Osteoblast (primary cell): Measurements from ENCODE around the gene TYMS. TPM values are rescaled to one million over a fixed set of nuclear protein-coding genes. Genes with fewer than 3 reads are reported as not detected.
"Not testable (repeated sequence)": the region's sequence is repeated elsewhere in the genome, so short reads cannot be mapped to it uniquely, and the experiment has no call there.

ENCODE experiments used
- DNase-seq: peaks from one replicate; pipeline ENCODE4 v3.0.0; 2011; ENCODE audit warnings: low spot score, mixed read lengths; ENCODE audit not compliant: insufficient read length; ENCODE audit errors: missing footprints
- H2AFZ ChIP-seq: 2 replicates; pipeline ENCODE4 v1.6.0; 2011; ENCODE audit warnings: mild to moderate bottlenecking, low read length
- H3K27ac ChIP-seq: 2 replicates; pipeline ENCODE4 v1.5.1; 2011; ENCODE audit warnings: mild to moderate bottlenecking, low read depth, low read length, moderate library complexity
- H3K27me3 ChIP-seq: 2 replicates; pipeline ENCODE4 v1.6.0; 2012; ENCODE audit warnings: mild to moderate bottlenecking, control low read depth, inconsistent platforms, low read length, moderate library complexity; ENCODE audit not compliant: insufficient read depth
- H3K36me3 ChIP-seq: 2 replicates; pipeline ENCODE4 v1.5.1; 2011; ENCODE audit warnings: mild to moderate bottlenecking, low read length, control low read depth, moderate library complexity; ENCODE audit not compliant: insufficient read depth
- H3K4me1 ChIP-seq: 2 replicates; pipeline ENCODE4 v1.5.1; 2011; ENCODE audit warnings: mild to moderate bottlenecking, low read length, control low read depth, moderate library complexity; ENCODE audit not compliant: insufficient read depth
- H3K4me2 ChIP-seq: 2 replicates; pipeline ENCODE4 v1.6.0; 2011; ENCODE audit warnings: mild to moderate bottlenecking, low read length; ENCODE audit not compliant: insufficient read depth
- H3K4me3 ChIP-seq: fragments of 200-600 bp; sonication (generic); 3 replicates; pipeline ENCODE4 v1.5.1; 2012; ENCODE audit warnings: mild to moderate bottlenecking, low read length, inconsistent platforms; ENCODE audit not compliant: insufficient read depth
- H3K79me2 ChIP-seq: 2 replicates; pipeline ENCODE4 v1.6.0; 2012; ENCODE audit warnings: mild to moderate bottlenecking, low read length, control low read depth, inconsistent platforms; ENCODE audit not compliant: insufficient read depth
- H3K9me3 ChIP-seq: 2 replicates; pipeline ENCODE4 v1.5.1; 2011; ENCODE audit warnings: low read depth, low read length, control low read depth
- H4K20me1 ChIP-seq: 2 replicates; pipeline ENCODE4 v1.6.0; 2012; ENCODE audit warnings: mild to moderate bottlenecking, low read length, control low read depth; ENCODE audit not compliant: insufficient read depth
- total RNA-seq: library from RNA; depleted of rRNA; stranded (reverse); fragments of >200 nt; gene quantifications from 2 replicates; pipeline ENCODE4 v1.2.3, GENCODE V29; 2012
- TF ChIP-seq, protein P1 (sequence below): IDR thresholded peaks from 2 replicates; pipeline ENCODE4 v1.5.1; 2011; ENCODE audit warnings: mild to moderate bottlenecking, low read depth, low read length, moderate library complexity; ENCODE audit errors: extremely low read depth

TYMS gene
- total RNA-seq, 1 donor, result 4.7 TPM

DNA sequence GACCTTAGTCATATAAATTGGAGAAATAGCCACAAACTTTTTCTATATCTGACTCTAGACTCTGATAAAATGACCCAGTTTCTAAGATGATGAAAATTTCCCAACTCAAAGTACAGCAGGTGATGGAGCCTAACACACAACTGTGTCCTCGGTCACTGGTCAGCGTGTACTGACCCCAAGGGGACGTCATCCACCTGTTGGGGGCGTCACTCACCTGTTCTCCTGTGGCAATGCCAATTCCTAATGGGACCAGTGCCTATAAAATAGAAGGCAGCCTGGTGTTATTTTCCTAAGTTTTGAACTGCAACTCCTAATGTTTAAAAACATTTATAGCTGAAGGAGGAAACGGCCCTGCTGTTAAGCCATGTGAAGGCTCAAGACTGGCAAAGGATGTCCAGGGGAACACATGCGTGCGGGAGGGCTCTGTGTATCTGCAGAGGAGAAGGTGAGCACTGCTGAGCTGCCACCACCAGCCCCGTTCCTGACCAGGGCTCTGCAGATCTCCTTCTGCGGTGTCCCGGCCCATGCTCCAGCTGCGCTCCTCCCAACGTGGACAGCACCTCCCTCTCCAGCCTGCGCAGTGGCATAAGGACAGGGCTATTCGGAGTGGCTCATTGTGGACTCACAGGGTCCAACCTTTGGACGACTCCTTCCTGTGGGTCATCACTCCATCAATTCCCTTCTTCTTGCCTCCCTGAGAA, 21.2 kb downstream of the TYMS start:
- Histone ChIP-seq H3K4me3 (no peak overlapping the region), H3K36me3 (peaks cover 66% of the 10 kb centered on the region), H3K27me3 (no peaks in the 10 kb centered on the region), H3K4me1 (peaks cover 4% of the 10 kb centered on the region), H4K20me1 (no peaks in the 10 kb centered on the region), H3K9me3 (no peaks in the 10 kb centered on the region), H3K4me2 (no peak overlapping the region), H3K79me2 (no peaks in the 10 kb centered on the region), H2AFZ (no peak overlapping the region), H3K27ac (no peak overlapping the region)
- TF ChIP-seq, protein P1, sequence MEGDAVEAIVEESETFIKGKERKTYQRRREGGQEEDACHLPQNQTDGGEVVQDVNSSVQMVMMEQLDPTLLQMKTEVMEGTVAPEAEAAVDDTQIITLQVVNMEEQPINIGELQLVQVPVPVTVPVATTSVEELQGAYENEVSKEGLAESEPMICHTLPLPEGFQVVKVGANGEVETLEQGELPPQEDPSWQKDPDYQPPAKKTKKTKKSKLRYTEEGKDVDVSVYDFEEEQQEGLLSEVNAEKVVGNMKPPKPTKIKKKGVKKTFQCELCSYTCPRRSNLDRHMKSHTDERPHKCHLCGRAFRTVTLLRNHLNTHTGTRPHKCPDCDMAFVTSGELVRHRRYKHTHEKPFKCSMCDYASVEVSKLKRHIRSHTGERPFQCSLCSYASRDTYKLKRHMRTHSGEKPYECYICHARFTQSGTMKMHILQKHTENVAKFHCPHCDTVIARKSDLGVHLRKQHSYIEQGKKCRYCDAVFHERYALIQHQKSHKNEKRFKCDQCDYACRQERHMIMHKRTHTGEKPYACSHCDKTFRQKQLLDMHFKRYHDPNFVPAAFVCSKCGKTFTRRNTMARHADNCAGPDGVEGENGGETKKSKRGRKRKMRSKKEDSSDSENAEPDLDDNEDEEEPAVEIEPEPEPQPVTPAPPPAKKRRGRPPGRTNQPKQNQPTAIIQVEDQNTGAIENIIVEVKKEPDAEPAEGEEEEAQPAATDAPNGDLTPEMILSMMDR, result no peak
- DNase-seq, result no peak

DNA sequence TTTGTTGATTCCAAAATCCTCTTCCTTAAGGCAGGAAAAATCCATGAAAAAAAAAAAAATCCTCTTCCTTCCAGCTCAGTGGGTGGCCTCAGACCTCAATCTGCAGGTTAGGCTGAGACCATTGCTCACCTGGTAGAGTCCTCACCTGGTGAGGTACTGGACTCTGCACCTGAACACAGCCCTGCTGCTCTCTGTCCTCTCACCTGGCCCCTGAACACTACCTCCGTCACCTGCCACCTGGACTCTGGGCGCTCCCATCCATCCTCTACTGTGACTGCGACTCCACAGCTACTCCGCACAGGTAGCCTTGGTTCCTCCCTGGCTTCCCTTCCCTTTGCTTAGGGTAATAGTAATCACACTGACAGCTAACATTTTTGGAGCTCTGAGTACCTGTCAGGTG, 22.1 kb downstream of the TYMS start:
- no peaks in the 10 kb centered on the region for H3K27me3 ChIP-seq
- H2AFZ ChIP-seq, result no peak overlapping the region
- H3K9me3 ChIP-seq, result no peaks in the 10 kb centered on the region
- no peak overlapping the region for H3K4me3 ChIP-seq
- peaks cover 59% of the 10 kb centered on the region for H3K36me3 ChIP-seq
- no peak overlapping the region for H3K27ac ChIP-seq
- DNase-seq, result no peak
- no peaks in the 10 kb centered on the region for H3K79me2 ChIP-seq
- H4K20me1 ChIP-seq, result no peaks in the 10 kb centered on the region
- no peak overlapping the region for H3K4me2 ChIP-seq
- peaks cover 4% of the 10 kb centered on the region for H3K4me1 ChIP-seq
- TF ChIP-seq, protein P1, result no peak

DNA sequence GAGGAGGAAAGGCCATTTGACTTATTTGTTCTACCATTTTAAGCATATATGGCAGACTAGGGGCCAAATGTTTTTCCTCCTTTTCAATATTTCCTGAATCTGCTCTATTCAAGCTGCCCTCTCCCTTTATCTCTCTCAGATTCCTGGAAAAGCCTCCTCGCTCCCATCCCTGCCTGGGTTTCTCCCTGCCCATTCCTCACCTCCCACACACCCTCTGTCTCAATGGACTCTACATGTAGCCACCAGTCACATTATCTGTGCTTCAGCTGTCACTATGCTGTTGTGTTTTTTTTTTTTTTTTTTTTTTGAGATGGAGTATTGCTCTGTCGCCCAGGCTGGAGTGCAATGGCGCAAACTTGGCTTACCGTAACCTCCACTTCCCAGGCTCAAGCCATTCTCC, 22.9 kb downstream of the TYMS start:
- TF ChIP-seq, protein P1, result no peak
- H3K4me1 ChIP-seq, result peaks cover 4% of the 10 kb centered on the region
- H3K4me2 ChIP-seq, result no peak overlapping the region
- H4K20me1 ChIP-seq, result no peaks in the 10 kb centered on the region
- DNase-seq, result no peak
- H3K79me2 ChIP-seq, result no peaks in the 10 kb centered on the region
- H3K4me3 ChIP-seq, result no peak overlapping the region
- H3K27me3 ChIP-seq, result no peaks in the 10 kb centered on the region
- peaks cover 51% of the 10 kb centered on the region for H3K36me3 ChIP-seq
- H2AFZ ChIP-seq, result no peak overlapping the region
- no peaks in the 10 kb centered on the region for H3K9me3 ChIP-seq
- H3K27ac ChIP-seq, result no peak overlapping the region

DNA sequence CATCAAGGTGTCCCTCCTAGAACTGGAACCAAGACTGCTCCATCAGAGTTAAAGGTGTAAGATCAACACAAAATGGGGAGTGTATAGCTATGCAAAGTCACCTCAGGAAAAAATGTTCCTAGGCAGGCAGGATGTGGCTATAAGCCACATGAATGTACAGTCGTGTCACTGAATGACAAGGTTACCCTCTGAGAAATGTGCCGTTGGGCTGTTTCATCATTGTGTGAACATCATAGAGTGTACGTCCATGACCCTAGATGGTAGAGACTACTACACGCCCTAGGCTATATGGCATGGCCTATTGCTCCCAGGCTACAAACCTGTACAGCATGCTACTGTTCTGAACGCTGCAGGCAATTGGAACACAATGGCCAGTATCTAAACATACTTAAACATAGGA, 24.5 kb downstream of the TYMS start:
- H3K9me3 ChIP-seq, result no peaks in the 10 kb centered on the region

DNA sequence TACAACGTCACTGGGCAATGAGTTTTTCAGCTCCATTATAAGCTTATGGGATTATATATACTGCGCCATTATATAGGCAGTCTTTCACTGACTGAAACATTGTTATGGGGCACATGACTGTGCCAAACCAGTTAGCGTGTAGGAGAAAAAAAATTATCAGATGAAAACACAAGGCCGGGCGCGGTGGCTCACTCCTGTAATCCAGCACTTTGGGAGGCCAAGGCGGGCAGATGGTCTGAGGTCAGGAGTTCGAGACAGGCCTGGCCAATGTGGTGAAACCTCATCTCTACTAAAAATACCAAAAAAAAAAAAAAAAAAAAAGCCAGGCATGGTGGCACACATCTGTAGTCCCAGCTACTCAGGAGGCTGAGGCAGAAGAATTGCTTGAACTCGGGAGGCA, 25.0 kb downstream of the TYMS start:
- H3K9me3 ChIP-seq, H3K4me3 ChIP-seq, H2AFZ ChIP-seq, DNase-seq, H3K27me3 ChIP-seq, H4K20me1 ChIP-seq, H3K27ac ChIP-seq, H3K79me2 ChIP-seq, H3K4me2 ChIP-seq, H3K4me1 ChIP-seq: not testable (repeated sequence)
- peaks cover 41% of the 10 kb centered on the region for H3K36me3 ChIP-seq

More for the DNA sequence above, 24.5 kb downstream of the TYMS start:
- TF ChIP-seq, protein P1, result no peak
- Histone ChIP-seq H2AFZ (no peak overlapping the region), H3K4me1 (peaks cover 4% of the 10 kb centered on the region), H3K4me2 (no peak overlapping the region), H3K27me3 (no peaks in the 10 kb centered on the region), H3K4me3 (no peak overlapping the region), H3K79me2 (no peaks in the 10 kb centered on the region), H3K27ac (no peak overlapping the region), H3K36me3 (peaks cover 44% of the 10 kb centered on the region), H4K20me1 (no peaks in the 10 kb centered on the region)
- DNase-seq, result no peak
